DMS53 (cell line): Measurements from ENCODE around the gene PLEK.
"Not testable (repeated sequence)": the region's sequence is repeated elsewhere in the genome, so short reads cannot be mapped to it uniquely, and the experiment has no call there.

Source experiments
- DNase-seq: peaks from one replicate; lab custom pipeline; 2025; lab: John Stamatoyannopoulos, UW

Gene PLEK

DNA sequence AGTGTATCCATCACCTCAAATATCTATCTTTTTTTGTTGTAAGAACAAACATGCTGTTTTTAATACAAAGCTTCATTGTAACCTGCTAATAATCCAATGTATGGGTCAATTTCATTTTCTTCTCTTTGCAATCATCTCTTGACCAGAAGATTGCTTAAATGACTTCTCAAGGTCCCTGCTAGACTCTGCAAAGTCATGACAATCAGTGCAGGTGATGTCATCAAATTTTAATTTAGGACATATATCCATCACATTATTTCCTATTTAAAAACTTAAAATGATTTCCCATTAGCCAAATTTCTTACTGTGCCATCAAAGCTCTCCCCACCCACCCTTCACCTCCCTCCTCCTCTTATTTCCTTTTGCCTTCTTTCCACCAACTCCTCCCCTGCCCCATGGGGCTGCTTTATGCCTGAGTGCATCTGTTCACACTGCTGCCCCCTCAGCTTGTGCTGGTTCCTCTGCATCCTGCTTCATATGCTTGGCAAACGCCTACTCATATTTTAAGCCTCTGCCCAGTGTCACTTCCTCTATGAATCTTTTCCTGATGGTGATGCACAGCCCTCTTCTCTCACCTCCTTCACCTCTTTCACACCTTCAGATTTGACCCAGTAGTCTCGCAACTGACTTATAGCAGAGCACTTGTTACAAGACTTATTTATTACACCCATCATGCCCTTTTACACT lies 20.3 kb downstream of the PLEK start:
- no peak for DNase-seq

DNA sequence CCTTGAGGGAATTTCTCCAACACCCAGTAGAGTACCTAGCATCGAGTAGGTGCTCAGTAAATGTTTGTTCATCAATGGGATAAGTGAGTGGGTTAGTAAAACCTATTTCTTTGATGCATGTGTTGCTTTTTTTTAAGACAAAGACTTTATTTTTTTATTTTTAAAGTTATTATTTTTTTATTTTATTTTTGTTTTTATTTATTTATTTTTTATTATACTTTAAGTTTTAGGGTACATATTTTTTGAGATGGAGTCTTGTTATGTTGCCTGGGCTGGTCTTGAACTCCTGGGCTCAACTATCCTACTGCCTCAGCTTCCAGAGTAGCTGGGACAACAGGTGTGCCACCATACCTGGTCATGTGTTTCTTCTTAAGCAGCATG lies 20.8 kb downstream of the PLEK start:
- DNase-seq: no peak

DNA sequence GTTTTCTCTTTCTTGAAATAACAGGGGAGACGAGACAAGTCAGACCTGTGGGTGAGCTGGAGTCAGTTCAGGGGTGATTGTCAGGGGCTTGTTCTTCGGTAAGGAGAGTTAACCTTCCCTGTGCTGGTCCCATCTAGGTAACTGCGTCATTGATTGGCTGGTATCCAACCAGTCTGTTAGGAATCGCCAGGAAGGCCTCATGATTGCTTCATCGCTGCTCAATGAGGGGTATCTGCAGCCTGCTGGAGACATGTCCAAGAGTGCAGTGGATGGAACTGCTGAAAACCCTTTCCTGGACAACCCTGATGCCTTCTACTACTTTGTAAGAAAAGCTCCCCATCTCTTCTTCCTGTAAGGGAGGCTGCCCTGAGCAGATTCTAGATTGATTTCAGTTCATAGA lies 21.3 kb downstream of the PLEK start:
- DNase-seq: no peak

DNA sequence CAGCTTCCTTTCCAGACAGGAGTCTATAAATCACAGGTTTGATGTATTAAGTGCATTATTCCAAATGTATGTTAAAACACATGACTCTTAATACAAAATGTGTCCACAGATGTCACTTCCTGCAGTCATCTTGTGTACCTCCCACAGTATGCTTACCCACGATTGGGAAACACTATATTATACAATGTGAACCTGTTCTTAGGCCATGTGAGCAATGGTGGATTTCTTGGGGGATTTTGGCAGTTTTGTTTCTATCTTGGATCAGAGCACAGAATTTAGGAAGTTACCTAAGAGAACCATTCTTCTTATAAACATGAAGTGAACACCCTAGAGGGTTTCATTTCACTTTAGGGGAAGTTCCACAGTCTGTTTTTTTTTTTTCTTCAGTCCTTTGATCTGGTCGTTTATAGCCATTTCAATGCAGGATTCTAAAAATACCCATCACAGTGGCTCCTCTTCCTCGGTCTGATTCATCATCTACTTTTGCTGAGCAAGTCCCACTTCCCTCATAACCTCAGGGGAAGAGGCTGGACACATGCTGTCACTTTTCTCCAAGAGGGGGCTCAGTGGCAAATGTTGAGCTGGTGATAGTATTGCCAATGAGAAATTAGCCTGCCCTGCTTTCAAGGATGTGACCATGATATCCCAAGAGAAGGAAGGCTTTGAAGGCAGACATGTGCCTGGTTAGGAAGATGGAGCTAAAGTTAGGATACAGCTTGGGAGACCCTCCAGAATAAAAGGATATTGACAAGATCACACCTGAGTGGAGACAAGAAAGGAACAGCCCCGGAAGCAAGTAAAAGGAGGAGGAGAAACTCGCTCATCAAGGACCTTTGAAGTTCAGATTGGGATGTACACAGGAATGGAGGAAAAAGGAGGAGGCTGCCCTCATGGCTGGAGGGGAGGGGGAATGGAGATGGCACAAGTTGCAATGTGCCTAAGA lies 22.6 kb downstream of the PLEK start:
- no peak for DNase-seq

DNA sequence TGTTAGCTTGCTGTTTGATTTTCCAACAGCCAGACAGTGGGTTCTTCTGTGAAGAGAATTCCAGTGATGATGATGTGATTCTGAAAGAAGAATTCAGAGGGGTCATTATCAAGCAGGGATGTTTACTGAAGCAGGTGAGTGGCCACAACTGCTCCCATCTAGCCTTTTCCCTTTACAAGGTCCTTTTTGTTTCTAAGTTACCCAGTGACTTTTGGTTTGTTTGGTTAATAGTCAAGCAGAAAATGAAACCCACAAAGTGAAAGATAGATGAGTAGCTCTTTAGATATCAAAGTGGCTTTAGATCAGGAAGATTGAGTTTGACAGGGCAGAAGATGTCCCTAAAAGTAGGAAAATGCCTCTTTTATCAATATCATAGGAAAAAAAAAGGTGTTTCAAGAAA lies 23.3 kb downstream of the PLEK start:
- DNase-seq: no peak

DNA sequence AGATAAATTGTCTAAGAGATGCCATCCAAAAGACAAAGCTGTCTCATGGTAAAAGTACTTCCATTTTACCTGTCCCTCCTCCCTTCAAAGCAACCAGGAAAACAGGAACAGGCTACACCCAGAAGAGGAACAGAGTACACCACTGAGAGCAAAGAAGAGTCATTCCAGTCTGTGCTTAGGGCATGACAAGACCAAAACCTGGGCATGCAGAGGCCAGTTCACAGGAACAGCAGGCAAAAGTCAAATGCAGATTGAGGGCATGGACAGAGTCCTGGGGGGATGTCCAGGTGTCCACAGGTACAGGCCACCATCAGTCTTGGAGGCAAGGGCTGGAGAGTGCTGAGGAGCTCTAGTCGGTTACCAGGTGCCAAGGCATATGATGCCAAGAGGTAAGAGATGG lies 23.7 kb downstream of the PLEK start:
- DNase-seq: no peak

DNA sequence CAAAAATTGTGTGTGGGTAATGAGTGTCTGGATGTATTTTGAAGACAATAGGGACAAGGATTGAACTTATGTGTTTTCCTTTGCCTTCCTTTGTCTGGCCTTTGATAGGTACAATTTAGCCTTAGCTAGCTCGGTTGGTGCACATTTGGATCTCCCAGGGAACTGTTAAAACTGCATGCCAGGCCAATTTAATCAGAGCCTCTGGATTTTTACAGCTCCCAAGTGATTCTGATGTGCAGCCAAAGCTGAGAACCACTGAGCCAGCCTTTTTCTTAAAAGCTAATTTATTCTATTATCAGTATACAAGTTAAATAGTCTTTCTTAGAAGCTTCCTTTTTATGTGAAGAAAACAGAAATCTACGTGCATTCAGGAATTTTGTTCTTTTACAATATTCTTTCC lies 25.0 kb downstream of the PLEK start:
- no peak for DNase-seq

DNA sequence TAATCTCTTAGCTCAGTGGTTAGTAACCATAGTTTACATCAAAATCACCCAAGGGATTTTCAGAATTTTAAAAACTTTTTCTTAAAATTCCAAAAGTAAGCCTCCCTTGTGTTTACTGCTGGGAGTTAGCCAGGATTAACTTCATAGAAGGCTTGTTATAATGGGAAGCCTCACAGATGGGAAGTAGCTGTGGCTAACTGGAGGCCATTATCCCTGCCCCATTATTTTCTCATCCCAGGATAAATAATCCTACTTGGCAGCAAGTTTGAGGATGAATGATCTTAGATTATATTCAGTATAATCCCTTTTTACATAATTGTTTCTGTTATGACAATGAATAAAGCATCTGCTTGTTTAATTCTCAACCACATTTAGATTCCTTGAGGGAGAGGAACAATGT lies 25.5 kb downstream of the PLEK start:
- no peak for DNase-seq

DNA sequence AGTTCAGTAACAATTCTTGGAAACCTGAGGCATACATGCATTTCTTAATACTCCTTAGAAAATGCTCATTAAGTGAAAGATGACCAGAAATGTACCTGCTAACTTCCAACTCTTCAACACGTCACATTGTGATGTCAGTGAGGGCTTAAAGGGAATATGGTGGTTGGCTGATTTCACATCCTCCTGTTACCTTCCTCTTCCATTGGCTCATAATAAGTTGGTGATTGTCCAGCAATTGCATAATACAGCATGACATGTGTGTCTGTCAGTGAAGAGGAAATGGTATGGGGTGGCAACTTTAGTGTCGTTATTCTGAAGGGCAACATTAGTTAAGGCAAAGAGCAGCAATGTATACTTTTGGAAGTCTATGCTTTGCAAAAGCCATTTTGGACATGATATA lies 26.0 kb downstream of the PLEK start:
- DNase-seq: no peak

DNA sequence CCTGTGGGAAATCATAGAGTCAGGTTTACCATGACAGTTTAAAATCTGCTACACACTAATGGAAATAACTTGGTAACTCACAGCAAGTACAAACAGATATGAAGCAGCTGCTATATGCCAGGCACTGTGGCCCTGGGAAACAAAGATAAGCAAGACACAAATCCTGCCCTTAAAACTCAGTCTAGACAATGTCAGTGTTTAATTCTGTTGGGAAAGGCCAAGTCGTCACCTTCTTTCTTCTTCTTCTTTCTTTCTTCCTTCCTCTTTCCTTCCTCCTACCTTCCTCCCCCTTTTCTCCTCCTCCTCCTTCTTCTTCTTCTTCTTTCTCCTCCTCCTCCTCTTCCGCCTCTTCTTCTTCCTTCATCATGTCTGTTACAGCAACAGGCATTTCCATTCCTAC lies 26.8 kb downstream of the PLEK start:
- DNase-seq: no peak

DNA sequence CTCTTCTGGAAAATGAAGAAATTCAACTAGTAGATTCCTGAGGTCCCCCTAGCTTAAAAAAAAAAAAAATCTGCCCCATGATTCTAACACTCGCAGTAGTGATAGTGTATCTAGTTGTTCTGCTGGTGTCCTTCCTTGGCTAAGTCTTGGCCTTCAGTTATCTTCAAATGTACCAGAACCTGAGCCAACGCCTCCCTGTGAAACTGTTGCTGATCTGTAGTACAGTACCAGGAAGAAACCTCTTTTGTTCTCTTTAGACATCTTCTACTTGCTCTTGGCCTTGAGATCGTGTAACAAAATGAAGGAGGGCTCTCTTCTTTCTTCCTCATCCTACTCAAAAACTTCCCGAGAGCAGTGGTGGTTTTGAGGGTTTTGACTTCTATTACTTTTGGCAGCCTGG lies 31.0 kb downstream of the PLEK start:
- no peak for DNase-seq

DNA sequence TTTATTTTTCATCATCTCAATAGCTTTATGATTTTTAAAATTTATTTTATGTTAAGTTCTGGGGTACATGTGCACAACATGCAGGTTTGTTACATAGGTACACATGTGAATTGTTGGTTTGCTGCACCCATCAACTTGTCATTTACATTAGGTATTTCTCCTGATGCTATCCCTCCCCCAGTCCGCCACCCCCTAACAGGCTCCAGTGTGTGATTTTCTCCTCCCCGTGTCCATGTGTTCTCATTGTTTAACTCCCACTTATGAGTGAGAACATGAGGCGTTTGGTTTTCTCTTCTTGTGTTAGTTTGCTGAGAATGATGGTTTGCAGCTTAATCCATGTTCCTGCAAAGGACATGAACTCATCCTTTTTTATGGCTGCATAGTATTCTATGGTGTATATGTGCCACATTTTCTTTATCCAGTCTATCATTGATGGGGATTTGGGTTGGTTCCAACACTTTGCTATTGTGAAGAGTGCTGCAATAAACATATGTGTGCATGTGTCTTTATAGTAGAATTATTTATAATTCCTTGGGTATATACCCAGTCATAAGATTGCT lies 32.7 kb downstream of the PLEK start:
- DNase-seq: not testable (repeated sequence)

DNA sequence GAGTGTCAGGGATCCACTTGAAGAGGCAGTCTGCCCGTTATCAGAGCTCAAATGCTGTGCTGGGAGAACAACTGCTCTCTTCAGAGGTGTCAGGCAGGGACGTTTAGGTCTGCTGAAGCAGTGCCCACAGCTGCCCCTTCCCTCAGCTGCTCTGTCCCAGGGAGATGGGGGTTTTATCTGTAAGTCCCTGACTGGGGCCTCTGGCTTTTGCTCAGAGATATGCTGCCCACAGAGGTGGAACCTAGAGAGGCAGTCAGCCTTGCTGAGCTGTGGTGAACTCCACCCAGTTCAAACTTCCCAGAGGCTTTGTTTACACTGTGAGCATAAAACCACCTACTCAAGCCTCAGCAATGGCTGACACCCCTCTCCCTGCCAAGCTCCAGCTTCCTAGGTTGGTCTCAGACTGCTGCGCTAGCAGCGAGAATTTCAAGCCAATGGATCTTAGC lies 38.1 kb downstream of the PLEK start:
- no peak for DNase-seq

DNA sequence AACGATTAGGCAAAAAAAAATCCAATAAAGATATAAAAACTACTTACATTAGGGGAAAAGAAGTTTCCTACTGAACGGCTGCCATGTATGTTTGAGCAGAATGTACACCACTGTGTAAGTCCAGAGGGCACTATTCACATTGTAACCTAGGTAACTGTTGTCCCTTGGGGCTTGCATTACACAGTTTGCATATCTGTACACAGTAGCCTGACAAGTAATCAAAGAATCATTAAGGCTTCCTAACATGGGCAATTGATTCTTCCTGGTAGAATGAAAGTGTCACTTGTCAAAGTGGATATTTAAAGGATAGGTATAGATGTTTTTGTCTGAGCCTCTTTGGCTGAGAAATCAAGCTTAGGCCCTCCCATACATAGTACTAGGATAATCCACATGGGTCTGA lies 39.1 kb downstream of the PLEK start:
- DNase-seq: no peak

DNA sequence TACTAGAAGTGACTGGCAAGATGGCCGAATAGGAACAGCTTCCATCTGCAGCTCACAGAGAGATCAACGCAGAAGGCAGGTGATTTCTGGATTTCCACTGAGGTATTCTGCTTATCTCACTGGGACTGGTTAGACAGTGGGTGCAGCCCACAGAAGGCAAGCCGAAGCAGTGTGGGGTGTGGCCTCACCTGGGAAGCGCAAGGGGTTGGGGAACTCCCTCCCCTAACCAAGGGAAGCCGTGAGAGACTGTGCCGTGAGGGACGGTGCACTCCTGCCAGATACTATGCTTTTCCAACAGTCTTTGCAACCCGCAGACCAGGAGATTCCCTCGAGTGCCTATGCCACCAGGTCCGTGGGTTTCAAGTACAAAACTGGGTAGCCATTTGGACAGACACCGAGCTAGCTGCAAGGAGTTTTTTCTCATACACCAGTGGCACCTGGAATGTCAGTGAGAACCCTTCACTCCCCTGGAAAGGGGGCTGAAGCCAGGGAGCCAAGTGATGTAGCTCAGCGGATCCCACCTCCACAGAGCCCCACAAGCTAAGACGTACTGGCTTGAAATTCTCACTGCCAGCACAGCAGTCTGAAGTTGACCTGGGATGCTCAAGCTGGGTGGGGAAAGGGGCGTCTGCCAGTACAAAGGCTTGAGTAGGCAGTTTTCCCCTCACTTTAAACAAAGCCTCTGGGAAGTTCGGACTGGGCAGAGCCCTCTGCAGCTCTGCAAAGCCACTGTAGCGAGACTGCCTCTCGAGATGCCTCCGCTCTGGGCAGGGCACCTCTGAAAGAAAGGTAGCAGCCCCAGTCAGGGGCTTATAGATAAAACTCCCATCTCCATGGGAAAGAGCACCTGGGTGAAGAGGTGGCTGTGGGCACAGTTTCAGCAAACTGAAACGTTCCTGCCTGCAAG lies 40.1 kb downstream of the PLEK start:
- no peak for DNase-seq

DNA sequence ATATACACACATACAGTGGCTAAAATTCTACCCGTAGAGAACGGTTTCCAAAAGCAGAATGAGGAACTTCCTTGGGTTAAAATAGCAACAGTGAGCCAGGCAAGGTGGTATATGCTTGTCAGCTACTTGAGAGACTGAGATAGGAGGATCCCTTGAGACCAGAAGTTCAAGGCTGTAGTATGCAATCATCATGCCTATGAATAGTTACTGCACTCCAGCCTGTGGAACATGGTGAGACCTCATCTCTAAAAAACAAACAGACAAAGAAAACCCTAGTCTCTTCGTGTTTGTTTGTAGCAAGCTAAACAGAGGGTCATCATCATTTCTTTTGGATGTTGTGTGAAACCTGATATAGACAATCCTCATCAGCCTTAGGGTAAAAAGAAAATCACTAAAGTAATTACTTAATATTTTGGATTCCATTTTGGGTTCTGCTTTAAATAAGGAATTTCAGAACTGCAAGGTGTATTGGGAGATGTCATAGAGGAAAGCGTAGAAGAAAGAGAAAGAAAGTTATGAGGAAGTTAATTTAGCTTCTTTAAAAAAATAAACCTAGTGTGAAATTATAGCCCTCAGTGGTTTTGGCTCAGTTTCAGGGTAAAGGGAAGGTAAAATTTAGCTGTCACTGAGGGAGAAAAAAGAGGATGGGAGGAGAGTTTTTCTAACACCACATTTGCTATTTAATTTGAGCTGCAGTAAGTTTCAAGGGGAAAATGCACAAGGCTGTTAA lies 46.5 kb downstream of the PLEK start:
- DNase-seq: no peak

DNA sequence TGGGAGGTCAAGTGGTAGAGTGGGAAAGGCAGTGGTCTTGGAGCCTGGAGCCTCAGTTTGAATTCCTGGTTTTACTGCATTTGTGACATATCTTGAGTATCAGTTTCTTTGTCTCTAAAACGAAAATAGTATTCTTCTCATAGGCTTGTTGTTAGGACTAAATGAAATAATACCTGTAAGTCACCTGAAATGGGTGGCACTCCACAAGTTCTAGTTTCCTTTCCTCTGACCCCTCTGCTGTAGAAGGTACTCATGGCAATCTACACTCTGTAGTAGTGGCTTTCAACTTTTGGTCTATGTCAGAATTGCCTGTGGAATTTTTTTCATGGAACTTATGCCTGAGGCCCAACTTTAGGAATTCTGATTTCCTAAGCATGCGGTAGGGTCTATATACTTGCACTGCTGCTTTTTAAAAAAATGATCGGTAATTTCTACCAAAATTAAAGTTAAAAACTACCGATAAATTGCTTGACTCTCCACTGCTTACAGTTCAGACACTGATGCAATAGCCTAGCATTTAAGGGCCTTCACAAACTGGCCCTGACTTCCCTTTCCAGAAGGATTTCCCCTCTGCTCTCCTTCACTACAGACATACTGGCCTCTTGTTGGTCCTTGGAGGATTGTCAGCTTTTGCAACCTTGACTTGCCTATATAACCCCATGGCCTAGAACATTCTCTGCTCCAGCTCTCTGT lies 47.2 kb downstream of the PLEK start:
- no peak for DNase-seq

DNA sequence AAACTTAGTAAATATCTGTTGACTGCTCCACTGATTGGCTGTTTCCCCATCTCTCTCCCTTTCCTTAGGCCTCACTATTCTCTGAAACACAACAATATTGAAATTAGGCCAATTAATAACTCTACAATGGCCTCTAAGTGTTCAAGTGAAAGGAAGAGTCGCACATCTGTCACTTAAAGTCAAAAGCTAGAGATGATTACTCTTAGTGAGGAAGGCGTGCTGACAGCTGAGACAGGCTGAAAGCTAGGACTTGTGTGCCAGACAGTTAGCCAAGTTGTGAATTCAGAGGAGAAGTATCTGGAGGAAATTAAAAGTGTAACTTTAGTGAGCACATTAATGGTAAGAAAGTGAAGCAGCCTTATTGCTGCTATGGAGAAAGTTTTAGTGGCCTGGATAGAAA lies 48.4 kb downstream of the PLEK start:
- no peak for DNase-seq

DNA sequence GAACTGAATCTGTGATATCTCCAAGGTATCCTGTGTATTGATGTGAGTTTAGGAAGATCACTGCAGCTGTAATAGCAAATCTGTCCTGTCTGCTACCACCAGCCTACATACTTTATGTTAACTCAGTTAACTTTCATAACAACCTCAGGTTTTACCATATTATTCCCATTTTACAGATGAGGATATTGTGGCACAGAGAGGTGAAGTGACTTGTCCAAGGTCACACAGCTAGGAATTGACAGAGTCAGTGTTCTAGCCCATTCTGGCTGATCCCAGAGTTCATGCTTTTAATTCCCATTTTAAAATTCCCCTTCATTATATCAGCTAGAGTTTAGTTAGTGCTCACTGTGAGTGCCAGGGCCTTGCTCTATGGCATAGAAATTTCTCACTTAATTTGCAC lies 49.4 kb downstream of the PLEK start:
- DNase-seq: no peak

DNA sequence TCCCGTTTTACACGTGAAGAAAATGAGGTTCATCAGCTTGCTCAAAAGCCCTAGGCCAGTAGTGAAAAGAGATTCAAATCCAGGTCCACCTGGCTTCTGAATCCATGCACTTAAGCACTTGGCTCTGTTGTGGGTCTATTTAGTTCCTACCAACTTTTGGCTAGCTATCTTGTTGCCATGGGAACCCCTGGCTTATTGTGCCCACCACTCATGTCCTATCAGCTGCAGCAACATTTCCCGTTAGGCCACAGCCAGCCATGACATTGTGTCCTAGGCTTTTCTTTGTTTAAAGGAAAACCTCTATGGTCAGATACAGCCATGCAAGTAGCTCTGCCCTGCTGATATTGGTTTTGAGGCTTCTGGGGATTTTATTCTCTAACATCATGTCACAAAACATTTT lies 49.8 kb downstream of the PLEK start:
- DNase-seq: no peak

DNA sequence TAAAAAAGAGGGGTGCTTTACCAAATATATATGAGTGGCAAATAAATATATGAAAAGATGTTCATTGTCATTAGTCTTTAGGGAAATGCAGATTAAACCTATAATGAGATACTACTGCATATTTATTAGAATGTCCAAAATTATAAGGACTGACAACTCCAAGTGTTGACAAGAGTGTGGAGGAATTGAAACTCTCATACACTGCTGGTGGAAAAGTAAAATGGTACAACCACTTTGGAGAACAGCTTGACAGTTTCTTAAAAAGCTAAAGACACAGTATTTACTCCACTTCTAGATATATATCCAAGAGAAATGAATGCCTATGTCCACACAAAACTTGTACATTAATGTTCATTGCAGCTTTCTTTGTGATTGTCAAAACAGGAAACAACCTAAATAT lies 50.4 kb downstream of the PLEK start:
- DNase-seq: no peak
